Measurements from ENCODE around the gene CUL7.
"Not testable (repeated sequence)": the region's sequence is repeated elsewhere in the genome, so short reads cannot be mapped to it uniquely, and the experiment has no call there.

The CUL7 gene

DNA sequence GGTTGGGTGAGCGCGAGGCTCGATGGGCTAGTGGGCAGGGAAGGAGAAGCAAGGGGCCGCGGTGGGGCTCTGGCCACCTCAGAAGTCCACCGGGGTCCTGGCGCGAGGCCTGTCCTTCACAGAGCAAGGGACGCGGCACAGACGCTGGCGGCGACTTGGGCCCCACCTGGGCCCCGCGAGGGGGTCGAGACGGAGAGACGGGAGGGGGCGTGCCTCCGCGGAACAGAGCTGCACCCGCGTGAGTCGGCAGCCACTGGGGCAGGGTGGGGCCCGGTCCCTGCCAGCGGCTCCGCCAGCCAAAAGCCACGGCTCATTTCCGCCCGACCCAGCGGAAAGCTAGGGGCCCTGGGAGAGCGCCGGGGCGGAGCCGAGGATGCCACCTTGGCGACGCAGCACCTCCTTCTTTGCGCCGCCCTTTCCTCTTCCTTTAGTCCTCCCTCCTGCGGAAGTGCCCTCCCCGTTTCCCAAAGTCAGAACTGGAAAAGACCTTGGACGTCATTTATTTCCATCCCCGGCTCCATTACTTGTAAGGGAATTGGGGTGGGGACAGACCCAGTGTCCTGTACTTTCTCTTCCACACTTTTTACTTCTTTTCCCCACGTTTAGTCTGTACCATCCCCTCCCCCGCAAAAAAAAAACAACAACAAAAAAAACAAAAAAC lies at the start of gene CUL7:
Gene CUL7, minus strand, starts transcription at position 307 of the 661 bp plus-strand sequence. CDS start 1,063 bp downstream, outside the sequence.
- DNase-seq = peak; percentile 59

DNA sequence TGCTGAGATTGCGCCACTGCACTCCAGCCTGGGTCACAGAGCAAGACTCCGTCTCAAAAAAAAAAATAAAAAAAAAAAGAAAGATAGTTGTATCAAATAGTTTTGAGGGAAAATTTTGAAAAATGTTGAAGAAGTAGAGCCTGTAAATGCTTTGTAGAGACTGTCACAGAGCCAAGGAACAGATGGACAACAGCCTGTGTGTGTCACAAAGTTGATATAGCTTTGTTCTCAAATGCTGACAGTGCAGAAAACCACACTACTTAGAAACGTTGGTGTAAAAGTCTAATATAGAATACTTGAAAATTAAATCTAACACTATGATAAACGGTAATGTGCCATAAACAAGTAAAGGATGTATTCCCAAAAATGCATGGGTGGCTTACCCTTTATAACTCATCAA lies 47.8 kb upstream of the CUL7 start:
- no peak for DNase-seq

DNA sequence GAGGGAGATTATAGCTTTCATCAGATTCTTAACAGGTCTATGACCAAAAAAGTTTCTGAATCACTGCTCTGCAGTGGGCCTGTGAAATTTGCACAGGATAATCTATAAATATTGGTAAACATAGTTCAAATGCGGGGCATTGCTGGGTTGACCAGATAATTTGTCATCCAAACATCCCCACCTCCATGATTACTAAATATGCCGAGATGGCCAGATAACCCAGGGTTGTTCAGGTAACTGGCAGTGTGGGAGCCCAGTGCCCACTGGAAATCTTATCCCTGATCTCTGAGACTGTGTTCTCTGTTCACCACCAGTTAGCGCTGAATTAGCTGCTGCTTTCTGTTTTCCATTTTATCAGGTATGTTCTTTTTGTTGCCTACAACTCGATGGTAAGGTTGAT lies 43.9 kb upstream of the CUL7 start:
- DNase-seq = no peak

GRCh38 chr6:43097098-43097489 lies 43.4 kb upstream of the CUL7 start:
- no peak for DNase-seq

- DNase-seq = no peak
These were observed 42.9 kb upstream of the CUL7 start for GRCh38 chr6:43096451-43097097.

- no peak for DNase-seq
These were observed 42.3 kb upstream of the CUL7 start for GRCh38 chr6:43095939-43096338.

DNA sequence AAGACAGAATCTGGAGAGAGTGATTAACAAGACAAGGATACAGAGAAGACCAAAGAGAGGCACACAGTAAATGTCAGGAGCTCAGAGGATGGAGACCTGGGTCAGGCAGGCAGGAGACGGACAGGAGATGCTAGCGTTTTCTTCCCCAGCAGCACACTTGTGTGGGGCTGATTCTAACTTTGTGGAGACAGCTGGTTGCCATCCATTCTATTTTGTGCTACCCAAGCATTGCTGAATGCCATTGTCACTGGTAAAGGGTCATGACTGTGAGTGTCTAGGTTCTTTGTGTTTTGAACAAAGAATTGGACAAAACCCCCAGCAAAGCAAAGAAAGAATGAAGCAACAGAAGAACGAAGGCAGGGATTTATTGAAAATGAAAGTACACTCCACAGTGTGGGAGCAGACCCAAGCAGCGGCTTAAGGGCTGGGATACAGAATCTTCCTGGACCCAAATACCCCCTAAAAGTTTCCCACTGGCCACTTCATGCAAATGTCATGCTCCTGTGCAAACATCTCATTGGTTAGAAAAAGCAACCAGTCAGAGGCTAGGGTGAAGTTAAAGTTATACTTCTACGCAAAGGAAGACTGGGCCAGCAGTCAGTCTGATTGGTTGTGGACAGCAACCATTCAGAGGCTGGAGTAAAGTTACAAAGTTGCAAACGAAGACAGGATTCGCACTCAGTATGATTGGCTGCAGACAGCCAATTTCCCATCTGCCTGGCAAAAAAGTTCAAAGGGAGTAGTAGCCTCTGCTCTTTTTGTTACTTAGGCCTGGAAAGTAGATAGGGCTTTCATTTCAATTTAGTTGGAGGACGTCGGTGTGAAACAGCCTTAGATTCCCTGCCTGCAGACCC lies 40.0 kb upstream of the CUL7 start:
- no peak for DNase-seq

GRCh38 chr6:43092635-43093034 lies 39.0 kb upstream of the CUL7 start:
- DNase-seq = no peak

GRCh38 chr6:43091436-43091991 lies 37.9 kb upstream of the CUL7 start:
- no peak for DNase-seq

DNA sequence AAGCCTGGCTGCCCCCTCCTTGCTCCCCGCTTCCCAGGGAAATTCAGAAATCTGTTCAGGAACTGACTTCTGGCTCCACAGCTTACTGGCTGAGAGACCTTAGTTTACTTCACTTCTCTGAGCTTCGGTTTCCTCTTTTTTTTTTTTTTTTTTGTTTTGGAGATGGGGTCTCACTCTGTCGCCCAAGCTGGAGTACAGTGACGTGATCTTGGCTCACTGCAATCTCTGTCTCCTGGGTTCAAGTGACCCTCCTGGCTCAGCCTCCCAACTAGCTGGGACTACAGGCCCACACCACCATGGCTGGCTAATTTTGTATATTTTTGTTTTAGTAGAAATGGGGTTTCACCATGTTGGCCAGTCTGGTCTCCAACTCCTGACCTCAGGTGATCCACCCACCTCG lies 37.4 kb upstream of the CUL7 start:
- DNase-seq = no peak

DNA sequence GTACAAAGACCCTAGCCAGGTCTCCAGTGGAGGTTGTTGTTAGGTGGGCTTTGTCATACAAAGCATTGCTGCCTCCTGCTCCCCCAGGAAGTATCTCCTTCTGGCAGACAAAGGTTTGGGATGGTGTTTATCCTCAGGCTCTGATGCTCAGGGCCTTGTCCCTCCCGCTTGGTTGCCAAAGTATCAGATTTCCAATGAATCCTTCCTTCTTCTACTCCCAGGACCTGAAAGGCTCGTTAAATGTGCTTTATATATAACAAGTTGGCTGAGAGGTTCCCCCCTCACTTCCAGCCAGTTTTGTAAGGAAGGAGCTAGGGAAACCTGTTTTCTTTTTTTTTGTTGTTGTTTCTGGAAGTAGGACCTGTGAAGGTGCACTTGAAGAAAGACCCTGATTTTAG lies 36.9 kb upstream of the CUL7 start:
- DNase-seq = no peak

GRCh38 chr6:43089874-43090558 lies 36.4 kb upstream of the CUL7 start:
- no peak for DNase-seq

DNA sequence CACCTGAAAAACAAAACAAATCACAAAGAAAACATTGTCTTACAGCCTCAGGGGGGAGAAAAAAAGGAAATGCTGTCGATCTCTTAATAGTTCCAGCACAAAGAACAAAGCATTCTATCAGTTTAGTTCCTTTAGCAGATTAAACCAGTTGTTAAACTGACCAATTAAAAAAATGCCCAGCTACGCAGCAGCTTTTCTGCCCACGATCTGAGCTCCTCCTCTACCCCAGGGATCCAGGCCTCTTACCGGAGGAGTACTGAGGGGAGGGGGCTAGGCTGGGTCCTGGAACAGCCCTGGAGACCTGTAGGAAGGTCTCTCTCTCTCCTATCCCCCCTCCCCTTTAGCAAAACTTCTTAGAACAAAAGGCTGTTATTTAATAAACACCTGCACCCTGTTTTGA lies 35.8 kb upstream of the CUL7 start:
- no peak for DNase-seq

DNA sequence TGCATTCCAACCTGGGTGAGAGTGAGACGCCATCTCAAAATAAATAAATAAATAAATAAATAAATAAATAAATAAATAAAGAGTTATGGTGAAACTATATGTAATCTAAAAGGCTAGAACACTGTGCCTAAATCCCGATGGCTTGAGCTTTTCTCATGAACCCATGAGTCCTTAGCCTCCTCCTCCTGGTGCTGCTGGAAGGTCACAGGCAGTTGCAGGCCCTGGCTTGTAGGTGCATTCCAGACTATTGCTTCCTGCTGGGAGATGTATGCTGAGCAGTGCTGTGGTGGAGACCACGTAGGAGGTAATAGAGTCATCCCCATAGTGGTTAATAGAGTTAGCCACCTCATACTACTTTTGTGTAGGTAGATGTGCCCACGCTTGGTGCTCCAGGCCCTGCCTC lies 35.0 kb upstream of the CUL7 start:
- no peak for DNase-seq

GRCh38 chr6:43086022-43086658 lies 32.5 kb upstream of the CUL7 start:
- DNase-seq = no peak

- no peak for DNase-seq
These were observed 29.4 kb upstream of the CUL7 start for GRCh38 chr6:43082806-43083655.

DNA sequence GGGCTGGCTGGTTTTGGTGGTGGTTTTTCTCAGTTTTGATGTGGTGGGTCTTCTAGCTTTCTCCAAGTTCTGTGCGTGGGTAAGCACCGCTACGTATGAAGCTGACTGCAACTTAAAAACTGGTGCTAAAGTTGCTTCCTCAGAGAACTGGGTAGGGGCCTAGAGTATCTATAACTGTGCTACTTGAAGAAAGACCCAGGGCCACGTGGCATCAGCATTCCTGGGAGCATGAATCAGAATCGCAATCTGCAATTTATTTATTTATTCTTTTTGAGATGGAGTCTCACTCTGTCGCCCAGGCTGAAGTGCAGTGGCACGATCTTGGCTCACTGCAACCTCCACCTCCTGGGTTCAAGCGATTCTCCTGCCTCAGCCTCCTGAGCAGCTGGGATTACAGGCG lies 28.3 kb upstream of the CUL7 start:
- DNase-seq = not testable (repeated sequence)

- no peak for DNase-seq
These were observed 27.4 kb upstream of the CUL7 start for GRCh38 chr6:43081043-43081442.

GRCh38 chr6:43078691-43079090 lies 25.0 kb upstream of the CUL7 start:
- DNase-seq = no peak

GRCh38 chr6:43077981-43078511 lies 24.4 kb upstream of the CUL7 start:
- DNase-seq = no peak

GRCh38 chr6:43077333-43077809 lies 23.7 kb upstream of the CUL7 start:
- no peak for DNase-seq
